Smooth muscle cell (in vitro differentiated cells): ENCODE measurements around the gene SRD5A2. TPM values are rescaled to one million over a fixed set of nuclear protein-coding genes. Genes with fewer than 3 reads are reported as not detected.

ENCODE experiments used
- DNase-seq: peaks from one replicate; lab custom pipeline; 2025; ENCODE audit not compliant: unreplicated experiment; lab: John Stamatoyannopoulos, UW
- H2AFZ ChIP-seq: fragments of 200-600 bp; sonication (generic); 2 replicates; pipeline ENCODE4 v1.6.0; 2016; ENCODE audit warnings: antibody characterized with exemption, low read depth, mild to moderate bottlenecking
- H3F3A ChIP-seq: fragments of 200-600 bp; sonication (generic); 2 replicates; pipeline ENCODE4 v1.6.0; 2017; ENCODE audit warnings: antibody characterized with exemption, low read depth
- H3K27ac ChIP-seq: fragments of 200-600 bp; sonication (generic); 2 replicates; pipeline ENCODE4 v1.5.1; 2016; ENCODE audit warnings: low read depth, mild to moderate bottlenecking
- H3K27me3 ChIP-seq: fragments of 200-600 bp; sonication (generic); 2 replicates; pipeline ENCODE4 v1.6.1; 2016; ENCODE audit warnings: low read depth, mild to moderate bottlenecking
- H3K36me3 ChIP-seq: fragments of 200-600 bp; sonication (generic); 2 replicates; pipeline ENCODE4 v1.5.1; 2016; ENCODE audit warnings: low read depth
- H3K4me1 ChIP-seq: fragments of 200-600 bp; sonication (generic); 2 replicates; pipeline ENCODE4 v1.5.1; 2016; ENCODE audit warnings: low read depth
- H3K4me2 ChIP-seq: fragments of 200-600 bp; sonication (generic); 2 replicates; pipeline ENCODE4 v1.6.0; 2016; ENCODE audit warnings: mild to moderate bottlenecking
- H3K4me3 ChIP-seq: fragments of 200-600 bp; sonication (generic); 2 replicates; pipeline ENCODE4 v1.5.1; 2016; ENCODE audit warnings: mild to moderate bottlenecking
- H3K79me2 ChIP-seq: fragments of 200-600 bp; sonication (generic); 2 replicates; pipeline ENCODE4 v1.6.0; 2016; ENCODE audit warnings: low read depth, mild to moderate bottlenecking
- H3K9ac ChIP-seq: fragments of 200-600 bp; sonication (generic); 2 replicates; pipeline ENCODE4 v1.6.0; 2016; ENCODE audit warnings: low read depth
- H3K9me3 ChIP-seq: fragments of 200-600 bp; sonication (generic); replicated peaks from 2 replicates; pipeline ENCODE4 v1.5.1; 2016; ENCODE audit warnings: low read depth
- H4K20me1 ChIP-seq: fragments of 200-600 bp; sonication (generic); 2 replicates; pipeline ENCODE4 v1.6.0; 2016; ENCODE audit warnings: low read depth
- CTCF ChIP-seq: fragments of 200-600 bp; sonication (generic); IDR thresholded peaks from 2 replicates; pipeline ENCODE4 v1.5.1; 2017; ENCODE audit warnings: borderline replicate concordance, mild to moderate bottlenecking, antibody characterized with exemption; ENCODE audit not compliant: insufficient read depth, poor library complexity, severe bottlenecking
- WGBS: methylation state at CpG from one replicate; pipeline ENCODE4 v1.1.7; 2016; ENCODE audit warnings: low lambda C conversion rate; 5-methylcytosine and 5-hydroxymethylcytosine counted together
- polyA plus RNA-seq: library from polyadenylated mRNA; unstranded; fragments of >200 nt; fragmentation: Nextera tagmentation; extraction: Ambion mirVana; gene quantifications from 2 replicates; pipeline ENCODE4 v1.2.1, GENCODE V29; 2016
- total RNA-seq: library from RNA; depleted of rRNA; stranded (reverse); fragments of >200 nt; gene quantifications from 2 replicates; pipeline ENCODE4 v1.2.3, GENCODE V29; 2014

Gene SRD5A2
- total and polyA plus RNA-seq, 2 experiments from 2014 or later = 0.04 TPM; not detected in 1

DNA sequence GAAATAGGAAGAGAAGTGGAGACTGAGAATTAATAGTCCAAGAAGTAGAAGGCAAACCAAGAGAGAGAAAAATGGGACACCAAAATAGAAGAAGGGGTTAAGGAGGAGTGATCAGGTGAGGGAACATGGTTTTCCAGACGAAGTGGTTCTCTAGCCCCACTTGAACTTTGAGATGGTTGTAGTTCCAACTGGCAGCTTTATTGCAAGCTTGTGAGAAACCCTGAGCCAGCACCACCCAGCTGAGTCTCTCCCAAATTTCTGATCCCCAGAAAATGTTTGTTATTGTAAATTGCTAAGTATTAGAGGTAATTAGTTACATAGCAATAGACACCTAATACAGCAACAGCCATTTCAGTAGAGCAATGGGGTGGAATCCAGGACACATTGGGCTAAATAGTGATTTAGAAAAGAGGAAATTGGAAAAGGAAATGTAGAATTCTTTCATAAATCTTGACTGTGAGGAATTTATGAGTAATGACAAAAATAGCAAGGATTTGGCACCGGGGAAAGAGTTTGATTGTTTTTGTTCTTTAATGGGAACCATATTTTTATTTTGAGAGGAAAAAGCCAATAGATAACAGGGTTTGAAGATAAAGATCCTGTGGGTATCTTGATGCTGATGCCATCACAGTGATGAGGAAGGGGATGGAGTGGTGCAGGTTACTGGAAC lies 104.1 kb downstream of the SRD5A2 start:
- H2AFZ ChIP-seq = no peak overlapping the region
- no peak for DNase-seq
- H3F3A ChIP-seq = no peaks in the 10 kb centered on the region
- H3K27ac ChIP-seq = no peak overlapping the region
- no peak overlapping the region for H3K4me2 ChIP-seq
- no peak overlapping the region for H3K9ac ChIP-seq
- no peaks in the 10 kb centered on the region for H3K9me3 ChIP-seq
- no peaks in the 10 kb centered on the region for H3K27me3 ChIP-seq
- WGBS = 85% methylated on average over 2 of the region's 2 CpGs
- no peaks in the 10 kb centered on the region for H3K36me3 ChIP-seq
- no peaks in the 10 kb centered on the region for H3K4me1 ChIP-seq
- H3K4me3 ChIP-seq = no peak overlapping the region
- no peak for TF ChIP-seq CTCF
- H3K79me2 ChIP-seq = no peaks in the 10 kb centered on the region
- no peaks in the 10 kb centered on the region for H4K20me1 ChIP-seq

- H2AFZ ChIP-seq = no peak overlapping the region
- no peaks in the 10 kb centered on the region for H3K36me3 ChIP-seq
- no peaks in the 10 kb centered on the region for H4K20me1 ChIP-seq
- H3K9me3 ChIP-seq = no peaks in the 10 kb centered on the region
- H3K9ac ChIP-seq = no peak overlapping the region
- no peak overlapping the region for H3K4me3 ChIP-seq
- no peak overlapping the region for H3K27ac ChIP-seq
- no peaks in the 10 kb centered on the region for H3K79me2 ChIP-seq
- no peak for TF ChIP-seq CTCF
- no peaks in the 10 kb centered on the region for H3K27me3 ChIP-seq
- DNase-seq = no peak
- no peaks in the 10 kb centered on the region for H3K4me1 ChIP-seq
- H3F3A ChIP-seq = no peaks in the 10 kb centered on the region
- 58% methylated on average over 1 of the region's 1 CpG for WGBS
- H3K4me2 ChIP-seq = no peak overlapping the region
These were observed 105.0 kb downstream of the SRD5A2 start for GRCh38 chr2:31475692-31476091.

GRCh38 chr2:31474296-31474695 lies 106.4 kb downstream of the SRD5A2 start:
- H3K9me3 ChIP-seq = no peaks in the 10 kb centered on the region
- DNase-seq = no peak
- H3K9ac ChIP-seq = no peak overlapping the region
- no peak overlapping the region for H3K27ac ChIP-seq
- no peaks in the 10 kb centered on the region for H3K36me3 ChIP-seq
- H3K79me2 ChIP-seq = no peaks in the 10 kb centered on the region
- no peak overlapping the region for H3K4me2 ChIP-seq
- H4K20me1 ChIP-seq = no peaks in the 10 kb centered on the region
- H3K4me1 ChIP-seq = no peaks in the 10 kb centered on the region
- H3K4me3 ChIP-seq = no peak overlapping the region
- H2AFZ ChIP-seq = no peak overlapping the region
- TF ChIP-seq CTCF = no peak
- H3F3A ChIP-seq = no peaks in the 10 kb centered on the region
- no peaks in the 10 kb centered on the region for H3K27me3 ChIP-seq
- 75% methylated on average over 1 of the region's 1 CpG for WGBS

Other genes starting within 250 kb of the SRD5A2 start
- 4.0 and 6.1 TPM in 2 replicates for gene XDH, start 166.2 kb downstream of the SRD5A2 start, total RNA-seq
- gene XDH, start 166.2 kb downstream of the SRD5A2 start, polyA plus RNA-seq = 0.37 and 2.0 TPM in 2 replicates